Measurements from ENCODE around the gene OR51I1.

Gene OR51I1

DNA sequence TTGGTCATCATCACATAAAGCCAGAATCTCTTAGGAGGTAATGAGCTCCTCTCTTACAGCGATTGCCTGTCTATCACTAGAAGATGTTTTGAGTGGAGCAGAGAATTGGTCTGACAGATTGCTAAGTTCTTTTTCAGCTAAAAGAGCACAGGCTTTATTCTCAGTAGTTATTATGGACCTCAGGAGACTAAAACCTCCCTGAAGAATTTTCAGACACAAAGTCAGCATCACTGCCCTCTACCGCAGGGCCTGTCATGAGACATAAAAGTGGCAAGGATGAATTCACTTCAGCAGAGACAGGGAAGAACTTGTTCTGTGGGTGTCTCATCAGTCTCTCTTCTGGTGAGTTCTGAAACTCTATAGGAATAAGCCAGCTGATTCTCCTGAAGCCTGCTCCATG lies 7.7 kb upstream of the OR51I1 start, which contains the start of gene OR51I2:
Gene OR51I2, plus strand, starts transcription at position 301 of the 400 bp plus-strand sequence. CDS start 4,166 bp downstream, outside the sequence.
- no peak for FAIRE-seq
- TF ChIP-seq TAF1 (IDR thresholded peaks at IDR 0.05; ENCODE audit: borderline replicate concordance, low read depth, low read length) = no peak
- TF ChIP-seq POLR2AphosphoS5 (IDR thresholded peaks at IDR 0.05; ENCODE audit: low read depth, low read length) = no peak
- TF ChIP-seq POLR2A (IDR thresholded peaks at IDR 0.05; ENCODE audit: low read depth, low read length) = no peak
- no peak for DNase-seq (ENCODE audit: insufficient read length)

DNA sequence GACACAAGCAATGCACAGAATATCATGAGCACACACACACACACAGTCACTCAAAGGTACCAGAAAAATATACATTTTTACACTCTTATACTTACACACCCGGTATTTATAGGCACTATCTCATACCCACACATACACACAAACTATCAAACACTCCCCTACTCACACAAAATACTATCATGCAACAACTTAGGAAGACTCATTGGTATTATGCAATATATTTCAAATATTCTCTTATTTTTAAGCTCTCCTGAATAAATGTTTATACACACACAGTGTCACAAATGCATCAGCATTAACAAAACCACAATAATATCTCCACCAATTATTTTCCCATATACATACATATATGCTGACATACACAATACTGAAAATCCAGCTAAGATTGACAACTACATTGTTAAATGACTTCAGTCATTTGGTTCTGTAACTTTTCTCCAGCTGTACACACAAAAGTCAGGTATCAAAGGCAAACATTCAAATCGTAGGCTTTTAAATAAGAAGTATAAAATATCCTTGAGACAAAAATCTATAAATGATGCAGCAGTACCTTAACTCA lies 2.6 kb upstream of the OR51I1 start:
- DNase-seq (ENCODE audit: insufficient read length) (no peak), FAIRE-seq (no peak)
- TF ChIP-seq POLR2AphosphoS5 (IDR thresholded peaks at IDR 0.05; ENCODE audit: low read depth, low read length) (no peak), TAF1 (IDR thresholded peaks at IDR 0.05; ENCODE audit: borderline replicate concordance, low read depth, low read length) (no peak), POLR2A (IDR thresholded peaks at IDR 0.05; ENCODE audit: low read depth, low read length) (no peak)

DNA sequence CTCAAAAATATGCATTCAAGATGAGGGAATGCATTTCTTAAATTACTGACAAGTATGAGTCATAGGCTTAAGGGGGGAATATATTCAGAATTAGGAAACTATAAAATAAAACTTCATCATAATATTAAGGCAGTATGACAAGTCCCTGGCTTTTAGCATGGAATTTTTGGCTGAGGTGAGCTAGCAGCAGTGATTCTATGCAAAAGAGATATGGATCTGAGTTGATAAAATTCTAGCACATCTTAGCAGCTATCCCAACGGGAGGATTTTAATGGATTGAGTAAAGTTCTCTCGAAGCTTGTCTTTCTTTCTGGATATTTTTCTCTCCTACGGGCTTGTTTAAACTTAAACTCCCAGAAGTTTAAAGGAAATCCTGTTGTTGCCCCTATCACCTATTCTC lies 18.2 kb downstream of the OR51I1 start:
- DNase-seq (ENCODE audit: insufficient read length) (no peak), FAIRE-seq (no peak)

DNA sequence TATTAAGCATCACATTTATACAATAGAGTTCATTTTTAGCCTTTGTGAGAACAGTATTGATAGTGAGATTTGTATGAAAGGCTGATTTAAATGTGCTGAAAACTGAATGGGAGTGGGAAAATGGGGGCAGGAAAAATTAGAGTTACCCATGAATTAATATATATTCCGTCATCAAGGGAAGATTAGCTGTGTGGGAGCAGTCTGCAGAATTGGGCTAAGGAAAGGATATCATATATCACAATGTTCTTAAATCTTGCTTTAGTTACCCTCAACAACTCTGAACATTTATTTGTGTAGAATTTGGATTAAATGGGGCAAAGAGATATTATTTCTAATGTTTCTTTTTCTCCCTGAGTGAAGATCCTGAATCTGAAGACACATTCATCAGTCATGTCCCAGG lies 19.5 kb downstream of the OR51I1 start, which contains the start of gene OR51Q1:
Gene OR51Q1, plus strand, starts transcription at position 301 of the 400 bp plus-strand sequence. Its CDS starts 90 bp downstream, at position 391.
- TF ChIP-seq TAF1 (IDR thresholded peaks at IDR 0.05; ENCODE audit: borderline replicate concordance, low read depth, low read length) (no peak), POLR2A (IDR thresholded peaks at IDR 0.05; ENCODE audit: low read depth, low read length) (no peak), POLR2AphosphoS5 (IDR thresholded peaks at IDR 0.05; ENCODE audit: low read depth, low read length) (no peak)
- DNase-seq (ENCODE audit: insufficient read length) = no peak
- FAIRE-seq = no peak

More for the DNA sequence above, 18.2 kb downstream of the OR51I1 start:
- TF ChIP-seq TAF1 (IDR thresholded peaks at IDR 0.05; ENCODE audit: borderline replicate concordance, low read depth, low read length) (no peak), POLR2AphosphoS5 (IDR thresholded peaks at IDR 0.05; ENCODE audit: low read depth, low read length) (no peak), POLR2A (IDR thresholded peaks at IDR 0.05; ENCODE audit: low read depth, low read length) (no peak)

GRCh38 chr11:5420993-5421392 lies 20.3 kb downstream of the OR51I1 start:
- no peak for TF ChIP-seq TAF1 (IDR thresholded peaks at IDR 0.05; ENCODE audit: borderline replicate concordance, low read depth, low read length)
- TF ChIP-seq POLR2A (IDR thresholded peaks at IDR 0.05; ENCODE audit: low read depth, low read length) = no peak
- no peak for TF ChIP-seq POLR2AphosphoS5 (IDR thresholded peaks at IDR 0.05; ENCODE audit: low read depth, low read length)
- no peak for DNase-seq (ENCODE audit: insufficient read length)
- FAIRE-seq = no peak

DNA sequence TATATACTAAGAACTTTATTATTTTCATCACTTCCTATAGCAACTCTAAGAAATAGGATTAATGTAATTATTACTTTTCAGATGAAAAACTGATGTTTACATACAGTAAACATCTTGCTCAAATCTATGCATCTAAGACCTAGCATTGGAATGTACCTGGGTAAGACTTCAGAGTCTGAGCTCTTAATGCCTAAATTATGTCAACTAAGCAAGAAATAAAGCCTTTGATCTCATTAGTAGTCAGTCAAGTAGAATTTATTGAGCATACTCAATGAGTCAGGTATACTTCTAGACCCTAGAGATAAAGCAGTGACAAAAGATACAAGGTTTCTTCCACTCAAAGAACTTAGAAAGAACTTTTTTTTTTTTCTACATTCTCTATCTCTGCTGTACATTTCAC lies 36.1 kb downstream of the OR51I1 start:
- TF ChIP-seq POLR2AphosphoS5 (IDR thresholded peaks at IDR 0.05; ENCODE audit: low read depth, low read length) = no peak
- no peak for FAIRE-seq

DNA sequence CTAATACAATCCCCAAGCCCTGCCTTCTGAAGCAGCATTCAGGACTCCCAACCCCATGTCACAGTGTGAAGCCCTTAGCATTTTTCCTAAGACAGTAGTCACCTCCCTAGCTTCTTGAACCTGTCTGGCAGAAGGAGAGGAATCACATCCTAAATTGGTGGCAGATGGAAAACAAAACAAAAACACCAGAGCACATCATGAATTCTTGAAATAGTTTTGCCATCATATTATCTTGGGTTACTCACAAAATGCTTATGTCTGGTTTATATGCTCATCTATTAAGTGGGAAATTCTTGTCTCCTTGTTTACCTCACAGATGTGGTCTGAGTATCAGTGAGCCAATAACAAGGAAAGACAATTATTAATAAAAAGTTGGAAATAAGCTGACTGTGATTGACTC lies 42.4 kb downstream of the OR51I1 start:
- DNase-seq (ENCODE audit: insufficient read length) (no peak), FAIRE-seq (no peak)
- TF ChIP-seq POLR2AphosphoS5 (IDR thresholded peaks at IDR 0.05; ENCODE audit: low read depth, low read length) (no peak), POLR2A (IDR thresholded peaks at IDR 0.05; ENCODE audit: low read depth, low read length) (no peak), TAF1 (IDR thresholded peaks at IDR 0.05; ENCODE audit: borderline replicate concordance, low read depth, low read length) (no peak)

More for the DNA sequence above, 36.1 kb downstream of the OR51I1 start:
- DNase-seq (ENCODE audit: insufficient read length) = no peak

GRCh38 chr11:5394091-5394490 lies 47.2 kb downstream of the OR51I1 start:
- DNase-seq (ENCODE audit: insufficient read length) (no peak), FAIRE-seq (peak; percentile 21)
- no peak for TF ChIP-seq TAF1 (IDR thresholded peaks at IDR 0.05; ENCODE audit: borderline replicate concordance, low read depth, low read length)
- no peak for TF ChIP-seq POLR2AphosphoS5 (IDR thresholded peaks at IDR 0.05; ENCODE audit: low read depth, low read length)
- no peak for TF ChIP-seq POLR2A (IDR thresholded peaks at IDR 0.05; ENCODE audit: low read depth, low read length)
